HepG2 (cell line): ENCODE data around the gene PDE3A. TPM values are rescaled to one million over a fixed set of nuclear protein-coding genes. Genes with fewer than 3 reads are reported as not detected.

ENCODE experiments used
- ATAC-seq: fragments of 200-7000 bp; cut with Tn5 transposase; 3 replicates; pipeline ENCODE4 v1.9.1; 2020; ENCODE audit warnings: mild to moderate bottlenecking, moderate library complexity
- BruUV-seq: library from RNA; stranded (reverse); fragments of 400-500 nt; replicated peaks from 2 replicates; lab custom pipeline; 2021; lab: Mats Ljungman, UMichigan
- CTCF ChIA-PET: fragments of 300-600 bp; formaldehyde crosslinking; extraction: SDS; loops from one replicate; lab custom pipeline; 2021; ENCODE audit warnings: low total read pairs, inconsistent platforms, low intra/inter-chr PET ratio; lab: Yijun Ruan, JAX
- POLR2A ChIA-PET: fragments of 350-600 bp; sonication (Branson Sonifier 250); formaldehyde crosslinking; loops from one replicate; lab custom pipeline; 2020; ENCODE audit warnings: antibody characterized with exemption, inconsistent platforms; lab: Yijun Ruan, JAX
- DNase-seq: peaks from one replicate; pipeline ENCODE4 v3.0.0-alpha.2; 2015; ENCODE audit warnings: low spot score
- FAIRE-seq: peaks from 3 replicates; lab custom pipeline; 2011; peaks lifted over from hg19 to GRCh38; lab: Jason Lieb, UNC
- H2AFZ ChIP-seq: one replicate; pipeline ENCODE4 v1.6.1; 2011; ENCODE audit warnings: low read length, inconsistent platforms
- H3K27ac ChIP-seq: fragments of 300-600 bp; 3 replicates; pipeline ENCODE4 v1.8.0; 2011; ENCODE audit warnings: mixed run types, mild to moderate bottlenecking, mixed read lengths, low read length, inconsistent platforms; ENCODE audit not compliant: insufficient read depth; ENCODE audit errors: extremely low read length
- H3K27me3 ChIP-seq, 2 experiments: fragments of 200-600 bp in 1 of 2; 2 replicates in 1 of 2; 3 replicates in 1 of 2; pipeline versions ENCODE4 v1.6.0 to v1.8.0; 2011; ENCODE audit warnings: low read length in 2 of 2, mild to moderate bottlenecking in 2 of 2, moderate library complexity in 2 of 2, inconsistent platforms in 1 of 2; ENCODE audit not compliant: insufficient read depth in 2 of 2, control insufficient read depth in 1 of 2
- H3K36me3 ChIP-seq, 2 experiments: fragments of 200-600 bp in 1 of 2; replicated peaks in 1 of 2; 2 replicates in 1 of 2; 3 replicates in 1 of 2; pipeline versions ENCODE4 v1.5.1 to v1.8.0; 2011; ENCODE audit warnings: low read length in 2 of 2, inconsistent platforms in 1 of 2; ENCODE audit not compliant: insufficient read depth in 2 of 2, control insufficient read depth in 1 of 2
- H3K4me1 ChIP-seq: 2 replicates; pipeline ENCODE4 v1.5.1; 2012; ENCODE audit warnings: low read length, inconsistent platforms; ENCODE audit not compliant: insufficient read depth
- H3K4me2 ChIP-seq: 2 replicates; pipeline ENCODE4 v1.6.0; 2011; ENCODE audit warnings: low read depth, low read length, inconsistent platforms
- H3K4me3 ChIP-seq, 3 experiments: fragments of 200-600 bp in 1 of 3; sonication (generic), shearing (Covaris generic) in 1 of 3; replicated peaks in 1 of 3; 2 replicates each; pipeline ENCODE4 v1.5.1; 2011 to 2016; ENCODE audit warnings: low read length in 3 of 3, inconsistent platforms in 2 of 3, low read depth in 2 of 3, mild to moderate bottlenecking in 2 of 3, control low read depth in 1 of 3, mixed read lengths in 1 of 3; ENCODE audit not compliant: insufficient read depth in 1 of 3
- H3K79me2 ChIP-seq: one replicate; pipeline ENCODE4 v1.6.1; 2011; ENCODE audit warnings: low read length, inconsistent platforms; ENCODE audit not compliant: insufficient read depth
- H3K9ac ChIP-seq: 2 replicates; pipeline ENCODE4 v1.6.0; 2011; ENCODE audit warnings: mild to moderate bottlenecking, low read depth, low read length, inconsistent platforms; ENCODE audit not compliant: insufficient read depth
- H3K9me3 ChIP-seq: 2 replicates; pipeline ENCODE4 v1.5.1; 2012; ENCODE audit warnings: mild to moderate bottlenecking, low read length
- H4K20me1 ChIP-seq: 2 replicates; pipeline ENCODE4 v1.6.0; 2011; ENCODE audit warnings: inconsistent platforms, mild to moderate bottlenecking, low read length, moderate library complexity; ENCODE audit not compliant: insufficient read depth
- MIXL1 ChIP-seq: IDR thresholded peaks from 2 replicates; pipeline ENCODE4 v1.6.1; 2016
- ZBTB26 ChIP-seq: IDR thresholded peaks from 2 replicates; pipeline ENCODE4 v1.6.1; 2016; ENCODE audit warnings: missing compliant biosample characterization, missing genetic modification reagents, borderline replicate concordance
- ZEB1 ChIP-seq: IDR thresholded peaks from 2 replicates; pipeline ENCODE4 v1.6.1; 2012; ENCODE audit warnings: mild to moderate bottlenecking, low read depth, inconsistent platforms; ENCODE audit not compliant: insufficient replicate concordance
- ZNF234 ChIP-seq: sonication (generic); formaldehyde crosslinking; conservative IDR thresholded peaks from 2 replicates; pipeline ENCODE4 v1.5.1; 2020; ENCODE audit warnings: mild to moderate bottlenecking, missing genetic modification reagents
- ZNF468 ChIP-seq: sonication (generic); formaldehyde crosslinking; IDR thresholded peaks from 2 replicates; pipeline ENCODE4 v1.8.0; 2022; ENCODE audit warnings: mild to moderate bottlenecking, moderate library complexity, missing genetic modification reagents
- WGBS: methylation state at CpG from one replicate; pipeline ENCODE4 v1.1.6; 2017; ENCODE audit warnings: low lambda C conversion rate; 5-methylcytosine and 5-hydroxymethylcytosine counted together
- in situ Hi-C: cut with HindIII; loops from 2 replicates; pipeline ENCODE4 v1.10.0; 2017; ENCODE audit warnings: low pct_unique_long_range_greater_than_20kb; ENCODE audit not compliant: extremely low pct_ligation_motif_present
- intact Hi-C: fragments of 100-400 bp; cut with micrococcal nuclease; formaldehyde crosslinking; loops from one replicate; pipeline ENCODE4 v1.10.0; 2022; ENCODE audit not compliant: unreplicated experiment
- polyA plus RNA-seq, 8 experiments: library from polyadenylated mRNA; depleted of rRNA in 3 of 8; stranded (reverse) in 7 of 8; unstranded in 1 of 8; fragments of >200 nt; fragmentation: Illumina TruSeq in 4 of 8; extraction: Trizol in 4 of 8; gene quantifications; 2 replicates each; pipeline versions ENCODE4 v1.2.1 to v1.2.3, GENCODE V29; 2011 to 2016; ENCODE audit warnings: low read depth in 4 of 8, missing spikeins in 1 of 8, mixed read lengths in 1 of 8; ENCODE audit not compliant: insufficient read depth in 1 of 8
- total RNA-seq, 5 experiments: library from RNA; depleted of rRNA; stranded (reverse); fragments of >200 nt; fragmentation: Illumina TruSeq; extraction: Trizol; gene quantifications; 2 replicates each; pipeline ENCODE4 v1.2.3, GENCODE V29; 2016; ENCODE audit warnings: low read depth in 1 of 5
- TF ChIP-seq, protein P1 (sequence below): IDR thresholded peaks from 2 replicates; pipeline ENCODE4 v1.4.0; 2020; ENCODE audit warnings: mild to moderate bottlenecking, missing genetic modification reagents
- TF ChIP-seq, protein P2 (sequence below): sonication (generic); formaldehyde crosslinking; IDR thresholded peaks from 2 replicates; pipeline ENCODE4 v1.4.0; 2020; ENCODE audit warnings: missing genetic modification reagents
- TF ChIP-seq, protein P3 (sequence below): sonication (generic); formaldehyde crosslinking; IDR thresholded peaks from 2 replicates; pipeline ENCODE4 v1.4.0; 2020; ENCODE audit warnings: missing genetic modification reagents

The PDE3A gene
- total and polyA plus RNA-seq, 2 of the 13 experiments (the other 11 are each of a cell fraction or from before 2014, with no cell fraction given): 0.77 to 1.5 TPM

DNA sequence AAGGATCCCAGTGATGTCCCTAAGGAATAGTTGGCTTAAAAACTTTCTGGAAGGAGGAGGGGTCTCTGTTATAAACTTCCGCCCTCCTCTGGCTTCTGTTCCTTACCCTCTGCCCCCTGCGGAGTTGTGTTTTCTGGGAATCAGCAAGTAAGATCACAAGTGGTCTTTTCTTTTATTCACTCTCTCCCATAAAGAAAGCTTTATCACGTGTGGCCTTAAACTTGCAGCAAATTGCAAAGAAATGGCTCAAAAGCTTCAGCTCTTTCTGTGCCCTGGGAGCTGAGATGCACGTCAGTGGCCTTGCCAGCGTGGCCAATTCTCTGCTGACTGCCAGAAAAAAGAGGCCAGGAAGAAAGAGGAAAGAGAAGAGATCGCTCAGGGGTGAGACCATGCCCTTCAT, 326.9 kb downstream of the PDE3A start, which contains the start of gene SLCO1C1:
TSS of gene SLCO1C1 (plus strand) at position 101 of the 400 bp plus-strand sequence. CDS start 4,245 bp downstream, outside the sequence.
- no TSS peak for BruUV-seq
- H3K9ac ChIP-seq: no peak within 1 kb of the TSS
- no peaks in the 10 kb centered on the region for H3K4me1 ChIP-seq
- no peaks in the 10 kb centered on the region for H3K36me3 ChIP-seq
- ChIA-PET CTCF (no interaction called here), POLR2A (no interaction called here)
- in situ Hi-C loops: no loop called here
- no peak for ATAC-seq
- no peak for DNase-seq
- intact Hi-C loops: no loop called here
- no peaks in the 10 kb centered on the region for H3K79me2 ChIP-seq
- TF ChIP-seq ZNF234 (CRISPR knock-in tag): no peak
- TF ChIP-seq MIXL1 (CRISPR knock-in tag): no peak
- TF ChIP-seq, protein P1, sequence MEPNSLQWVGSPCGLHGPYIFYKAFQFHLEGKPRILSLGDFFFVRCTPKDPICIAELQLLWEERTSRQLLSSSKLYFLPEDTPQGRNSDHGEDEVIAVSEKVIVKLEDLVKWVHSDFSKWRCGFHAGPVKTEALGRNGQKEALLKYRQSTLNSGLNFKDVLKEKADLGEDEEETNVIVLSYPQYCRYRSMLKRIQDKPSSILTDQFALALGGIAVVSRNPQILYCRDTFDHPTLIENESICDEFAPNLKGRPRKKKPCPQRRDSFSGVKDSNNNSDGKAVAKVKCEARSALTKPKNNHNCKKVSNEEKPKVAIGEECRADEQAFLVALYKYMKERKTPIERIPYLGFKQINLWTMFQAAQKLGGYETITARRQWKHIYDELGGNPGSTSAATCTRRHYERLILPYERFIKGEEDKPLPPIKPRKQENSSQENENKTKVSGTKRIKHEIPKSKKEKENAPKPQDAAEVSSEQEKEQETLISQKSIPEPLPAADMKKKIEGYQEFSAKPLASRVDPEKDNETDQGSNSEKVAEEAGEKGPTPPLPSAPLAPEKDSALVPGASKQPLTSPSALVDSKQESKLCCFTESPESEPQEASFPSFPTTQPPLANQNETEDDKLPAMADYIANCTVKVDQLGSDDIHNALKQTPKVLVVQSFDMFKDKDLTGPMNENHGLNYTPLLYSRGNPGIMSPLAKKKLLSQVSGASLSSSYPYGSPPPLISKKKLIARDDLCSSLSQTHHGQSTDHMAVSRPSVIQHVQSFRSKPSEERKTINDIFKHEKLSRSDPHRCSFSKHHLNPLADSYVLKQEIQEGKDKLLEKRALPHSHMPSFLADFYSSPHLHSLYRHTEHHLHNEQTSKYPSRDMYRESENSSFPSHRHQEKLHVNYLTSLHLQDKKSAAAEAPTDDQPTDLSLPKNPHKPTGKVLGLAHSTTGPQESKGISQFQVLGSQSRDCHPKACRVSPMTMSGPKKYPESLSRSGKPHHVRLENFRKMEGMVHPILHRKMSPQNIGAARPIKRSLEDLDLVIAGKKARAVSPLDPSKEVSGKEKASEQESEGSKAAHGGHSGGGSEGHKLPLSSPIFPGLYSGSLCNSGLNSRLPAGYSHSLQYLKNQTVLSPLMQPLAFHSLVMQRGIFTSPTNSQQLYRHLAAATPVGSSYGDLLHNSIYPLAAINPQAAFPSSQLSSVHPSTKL: no peak
- TF ChIP-seq, protein P2, sequence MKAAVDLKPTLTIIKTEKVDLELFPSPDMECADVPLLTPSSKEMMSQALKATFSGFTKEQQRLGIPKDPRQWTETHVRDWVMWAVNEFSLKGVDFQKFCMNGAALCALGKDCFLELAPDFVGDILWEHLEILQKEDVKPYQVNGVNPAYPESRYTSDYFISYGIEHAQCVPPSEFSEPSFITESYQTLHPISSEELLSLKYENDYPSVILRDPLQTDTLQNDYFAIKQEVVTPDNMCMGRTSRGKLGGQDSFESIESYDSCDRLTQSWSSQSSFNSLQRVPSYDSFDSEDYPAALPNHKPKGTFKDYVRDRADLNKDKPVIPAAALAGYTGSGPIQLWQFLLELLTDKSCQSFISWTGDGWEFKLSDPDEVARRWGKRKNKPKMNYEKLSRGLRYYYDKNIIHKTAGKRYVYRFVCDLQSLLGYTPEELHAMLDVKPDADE (CRISPR knock-in tag): no peak
- TF ChIP-seq ZNF468 (CRISPR knock-in tag): no peak
- TF ChIP-seq ZBTB26 (CRISPR knock-in tag): no peak
- TF ChIP-seq, protein P3, sequence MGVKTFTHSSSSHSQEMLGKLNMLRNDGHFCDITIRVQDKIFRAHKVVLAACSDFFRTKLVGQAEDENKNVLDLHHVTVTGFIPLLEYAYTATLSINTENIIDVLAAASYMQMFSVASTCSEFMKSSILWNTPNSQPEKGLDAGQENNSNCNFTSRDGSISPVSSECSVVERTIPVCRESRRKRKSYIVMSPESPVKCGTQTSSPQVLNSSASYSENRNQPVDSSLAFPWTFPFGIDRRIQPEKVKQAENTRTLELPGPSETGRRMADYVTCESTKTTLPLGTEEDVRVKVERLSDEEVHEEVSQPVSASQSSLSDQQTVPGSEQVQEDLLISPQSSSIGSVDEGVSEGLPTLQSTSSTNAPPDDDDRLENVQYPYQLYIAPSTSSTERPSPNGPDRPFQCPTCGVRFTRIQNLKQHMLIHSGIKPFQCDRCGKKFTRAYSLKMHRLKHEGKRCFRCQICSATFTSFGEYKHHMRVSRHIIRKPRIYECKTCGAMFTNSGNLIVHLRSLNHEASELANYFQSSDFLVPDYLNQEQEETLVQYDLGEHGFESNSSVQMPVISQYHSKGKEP: no peak
- TF ChIP-seq ZEB1: no peak
- no peaks in the 10 kb centered on the region for H3K9me3 ChIP-seq
- no peaks in the 10 kb centered on the region for H4K20me1 ChIP-seq
- H2AFZ ChIP-seq: no peak within 1 kb of the TSS
- no peak within 1 kb of the TSS for H3K4me2 ChIP-seq
- FAIRE-seq: no peak
- no peaks in the 10 kb centered on the region for H3K27me3 ChIP-seq
- no peak within 1 kb of the TSS for H3K27ac ChIP-seq
- WGBS: 15% methylated on average over 6 of the region's 6 CpGs
- H3K4me3 ChIP-seq: no peak within 1 kb of the TSS
